HEK293T (cell line): ENCODE data around the gene TMEM38B.

ENCODE experiments used
- FOXA1 ChIP-seq: fragments of 450-650 bp; IDR thresholded peaks from 2 replicates; pipeline ENCODE4 v1.6.1; 2016; ENCODE audit warnings: mild to moderate bottlenecking
- SP1 ChIP-seq: fragments of 450-650 bp; IDR thresholded peaks from 2 replicates; pipeline ENCODE4 v1.6.1; 2017

DNA sequence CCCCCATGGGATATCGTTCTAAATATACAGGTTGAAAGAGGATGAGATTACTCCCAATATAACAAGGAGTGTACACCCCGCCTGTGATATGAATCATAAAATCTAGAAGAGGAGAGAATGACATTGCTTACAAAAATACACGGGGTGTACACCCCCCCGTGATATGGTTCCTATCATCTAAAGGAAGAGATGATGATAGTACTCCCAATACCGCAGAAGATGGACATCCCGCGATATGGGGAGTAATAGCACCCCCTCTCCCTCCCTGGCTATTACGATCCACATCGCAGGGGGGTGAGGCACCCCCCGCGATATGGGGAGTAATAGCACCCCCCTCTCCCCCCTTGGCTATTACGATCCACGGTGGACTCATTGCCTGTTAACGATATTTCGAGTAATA, 124.6 kb downstream of the TMEM38B start:
- TF ChIP-seq FOXA1 (no peak), SP1 (no peak)
